Peyer's patch (tissue), 4 donors: ENCODE measurements around the gene ROR1. TPM values are rescaled to one million over a fixed set of nuclear protein-coding genes. Genes with fewer than 3 reads are reported as not detected.
"Not testable (repeated sequence)": the region's sequence is repeated elsewhere in the genome, so short reads cannot be mapped to it uniquely, and the experiment has no call there.

ENCODE experiments used
- DNase-seq, 3 donors: peaks; one replicate each; pipeline ENCODE4 v3.0.0-alpha.2; 2017 to 2019
- H3K27ac ChIP-seq, 4 donors: fragments of 200-600 bp; sonication (generic); one replicate each; pipeline ENCODE4 v1.5.1; 2016 to 2019
- H3K27me3 ChIP-seq, 2 donors: fragments of 200-600 bp; sonication (generic); one replicate each; pipeline ENCODE4 v1.5.1; 2019
- H3K36me3 ChIP-seq, 3 donors: fragments of 200-600 bp; sonication (generic); one replicate each; pipeline ENCODE4 v1.5.1; 2016 to 2019
- H3K4me1 ChIP-seq, 4 donors: fragments of 200-600 bp; sonication (generic); one replicate each; pipeline ENCODE4 v1.5.1; 2016 to 2019
- H3K4me3 ChIP-seq, 4 donors: fragments of 200-600 bp; sonication (generic); 1 replicate in 3 of 4; 2 replicates in 1 of 4; pipeline ENCODE4 v1.5.1; 2016 to 2019; ENCODE audit warnings: mild to moderate bottlenecking in 1 of 4
- H3K9me3 ChIP-seq, 4 donors: fragments of 200-600 bp; sonication (generic); one replicate each; pipeline ENCODE4 v1.5.1; 2016 to 2019; ENCODE audit warnings: mild to moderate bottlenecking in 1 of 4
- POLR2A ChIP-seq, 2 donors: fragments of 450-650 bp; IDR thresholded peaks; one replicate each; pipeline ENCODE4 v1.5.1; 2017; ENCODE audit warnings: antibody characterized with exemption in 2 of 2, mild to moderate bottlenecking in 2 of 2, moderate library complexity in 2 of 2
- total RNA-seq, 4 donors: library from RNA; depleted of rRNA; stranded (reverse); fragments of >200 nt; gene quantifications; one replicate each; pipeline ENCODE4 v1.1.0, GENCODE V29; 2016
- TF ChIP-seq, protein P1 (sequence below), 6 experiments: fragments of 450-650 bp in 4 of 6; fragments of 200-600 bp in 2 of 6; sonication (generic) in 1 of 6; IDR thresholded peaks; one replicate each; pipeline ENCODE4 v1.5.1; 2017 to 2019; ENCODE audit warnings: antibody characterized with exemption in 6 of 6, mild to moderate bottlenecking in 3 of 6, moderate library complexity in 1 of 6

The ROR1 gene
- total RNA-seq, 4 donors from 2014 or later, result 1.2 to 7.4 (median 4.7) TPM

GRCh38 chr1:64098436-64098835, 324.6 kb downstream of the ROR1 start:
- Histone ChIP-seq H3K9me3 (no peaks in the 10 kb centered on the region), H3K36me3 (no peaks in the 10 kb centered on the region), H3K4me3 (no peak overlapping the region), H3K27ac (no peak overlapping the region), H3K4me1 (no peaks in the 10 kb centered on the region), H3K27me3 (no peaks in the 10 kb centered on the region)
- TF ChIP-seq POLR2A (IDR thresholded peaks at IDR 0.05), result no peak
- TF ChIP-seq, protein P1, sequence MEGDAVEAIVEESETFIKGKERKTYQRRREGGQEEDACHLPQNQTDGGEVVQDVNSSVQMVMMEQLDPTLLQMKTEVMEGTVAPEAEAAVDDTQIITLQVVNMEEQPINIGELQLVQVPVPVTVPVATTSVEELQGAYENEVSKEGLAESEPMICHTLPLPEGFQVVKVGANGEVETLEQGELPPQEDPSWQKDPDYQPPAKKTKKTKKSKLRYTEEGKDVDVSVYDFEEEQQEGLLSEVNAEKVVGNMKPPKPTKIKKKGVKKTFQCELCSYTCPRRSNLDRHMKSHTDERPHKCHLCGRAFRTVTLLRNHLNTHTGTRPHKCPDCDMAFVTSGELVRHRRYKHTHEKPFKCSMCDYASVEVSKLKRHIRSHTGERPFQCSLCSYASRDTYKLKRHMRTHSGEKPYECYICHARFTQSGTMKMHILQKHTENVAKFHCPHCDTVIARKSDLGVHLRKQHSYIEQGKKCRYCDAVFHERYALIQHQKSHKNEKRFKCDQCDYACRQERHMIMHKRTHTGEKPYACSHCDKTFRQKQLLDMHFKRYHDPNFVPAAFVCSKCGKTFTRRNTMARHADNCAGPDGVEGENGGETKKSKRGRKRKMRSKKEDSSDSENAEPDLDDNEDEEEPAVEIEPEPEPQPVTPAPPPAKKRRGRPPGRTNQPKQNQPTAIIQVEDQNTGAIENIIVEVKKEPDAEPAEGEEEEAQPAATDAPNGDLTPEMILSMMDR (IDR thresholded peaks at IDR 0.05), result no peak
- DNase-seq, result no peak

DNA sequence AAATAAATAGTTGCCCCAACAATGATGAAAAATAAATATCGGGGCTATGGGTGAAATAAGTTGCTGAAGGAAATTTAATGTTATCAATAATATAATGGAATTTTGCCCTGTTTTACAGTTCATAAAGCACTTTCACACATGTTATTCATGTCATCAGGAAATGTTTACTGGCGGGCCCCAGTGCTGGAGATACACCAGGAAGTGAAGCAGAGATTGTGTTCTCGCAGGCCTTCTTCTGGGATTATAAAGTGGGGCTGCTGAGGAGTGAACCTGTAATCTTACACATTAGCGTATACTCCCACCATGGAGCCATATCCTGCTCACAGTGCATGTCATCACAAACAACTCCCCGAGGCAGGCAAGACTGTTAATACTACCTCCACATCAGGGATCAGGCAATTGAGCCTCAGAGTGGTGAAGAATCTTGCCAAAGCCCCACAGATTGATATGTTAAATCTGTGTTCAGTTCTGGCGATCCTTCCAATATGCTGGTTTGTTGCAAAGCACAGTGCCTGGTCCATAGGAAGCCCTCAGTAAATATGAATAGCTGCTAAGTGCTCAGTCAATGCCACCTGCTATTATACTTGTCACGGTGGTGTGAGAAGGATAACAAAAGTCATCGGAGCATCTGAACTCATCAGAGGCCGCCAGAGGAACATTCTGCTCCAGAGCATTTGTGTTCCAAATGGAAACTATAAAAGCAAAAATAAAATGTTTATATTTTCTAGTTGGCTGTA, 325.2 kb downstream of the ROR1 start:
- Histone ChIP-seq H3K4me1 (no peaks in the 10 kb centered on the region), H3K9me3 (no peaks in the 10 kb centered on the region), H3K27ac (no peak overlapping the region), H3K4me3 (no peak overlapping the region), H3K27me3 (no peaks in the 10 kb centered on the region), H3K36me3 (no peaks in the 10 kb centered on the region)
- no peak for DNase-seq
- TF ChIP-seq, protein P1 (IDR thresholded peaks at IDR 0.05), result no peak
- no peak for TF ChIP-seq POLR2A (IDR thresholded peaks at IDR 0.05)

DNA sequence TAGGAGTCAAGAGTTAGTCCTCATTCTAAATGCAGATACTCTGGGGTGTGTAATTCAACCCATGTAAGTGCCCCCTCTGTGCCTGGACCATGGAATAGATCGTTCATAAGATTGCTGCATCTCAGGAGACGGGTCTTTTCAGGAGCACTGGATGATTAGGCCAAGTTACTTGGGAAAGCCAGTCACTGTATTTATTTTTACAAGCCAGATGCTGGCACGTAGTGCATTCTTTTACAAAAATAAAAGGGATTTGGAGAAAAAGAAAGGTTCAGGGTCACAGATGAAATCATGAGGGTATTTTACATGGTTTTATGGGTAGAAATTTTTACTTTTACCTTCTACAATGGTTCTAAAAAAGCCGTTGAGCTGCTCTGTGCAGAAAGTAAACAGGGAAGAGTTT, 327.0 kb downstream of the ROR1 start:
- no peak for DNase-seq
- TF ChIP-seq POLR2A (IDR thresholded peaks at IDR 0.05), result no peak
- TF ChIP-seq, protein P1 (IDR thresholded peaks at IDR 0.05), result no peak
- H3K4me1 ChIP-seq, result no peaks in the 10 kb centered on the region
- H3K9me3 ChIP-seq, result no peaks in the 10 kb centered on the region
- no peak overlapping the region for H3K27ac ChIP-seq
- no peak overlapping the region for H3K4me3 ChIP-seq
- H3K36me3 ChIP-seq, result no peaks in the 10 kb centered on the region
- no peaks in the 10 kb centered on the region for H3K27me3 ChIP-seq

GRCh38 chr1:64104585-64104984, 330.8 kb downstream of the ROR1 start:
- not testable (repeated sequence) for H3K27ac ChIP-seq, DNase-seq, H3K27me3 ChIP-seq, H3K4me1 ChIP-seq, H3K9me3 ChIP-seq, H3K4me3 ChIP-seq, H3K36me3 ChIP-seq

GRCh38 chr1:64107118-64107519, 333.3 kb downstream of the ROR1 start:
- no peaks in the 10 kb centered on the region for H3K9me3 ChIP-seq
- TF ChIP-seq POLR2A (IDR thresholded peaks at IDR 0.05), result no peak
- TF ChIP-seq, protein P1 (IDR thresholded peaks at IDR 0.05), result no peak
- H3K4me3 ChIP-seq, result no peak overlapping the region
- H3K36me3 ChIP-seq, result no peaks in the 10 kb centered on the region
- no peaks in the 10 kb centered on the region for H3K27me3 ChIP-seq
- no peak for DNase-seq
- no peaks in the 10 kb centered on the region for H3K4me1 ChIP-seq
- no peak overlapping the region for H3K27ac ChIP-seq

DNA sequence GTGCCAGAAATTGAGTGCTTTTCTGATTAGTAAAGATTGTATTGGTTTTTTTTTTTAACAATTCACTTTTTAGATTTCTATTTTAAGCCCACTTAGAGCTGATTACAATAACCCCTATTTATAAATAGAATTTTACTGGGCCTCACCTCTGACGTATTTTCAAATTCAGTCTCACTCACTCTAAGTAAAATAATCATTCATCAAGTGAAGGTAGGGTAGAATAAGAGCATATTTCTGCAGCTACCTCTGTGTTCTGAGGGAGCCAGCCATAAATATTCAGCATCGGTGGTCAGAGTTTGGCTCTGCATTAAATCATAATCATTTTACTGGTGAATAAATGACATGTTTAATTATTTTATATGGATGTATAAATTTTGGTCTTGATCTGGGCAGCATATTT, 333.8 kb downstream of the ROR1 start:
- Histone ChIP-seq H3K27ac (no peak overlapping the region), H3K27me3 (no peaks in the 10 kb centered on the region), H3K4me3 (no peak overlapping the region), H3K4me1 (no peaks in the 10 kb centered on the region), H3K9me3 (no peaks in the 10 kb centered on the region), H3K36me3 (no peaks in the 10 kb centered on the region)
- no peak for TF ChIP-seq POLR2A (IDR thresholded peaks at IDR 0.05)
- TF ChIP-seq, protein P1 (IDR thresholded peaks at IDR 0.05), result no peak
- DNase-seq, result no peak
